Measurements from ENCODE around the gene CDK5RAP1.

DNA sequence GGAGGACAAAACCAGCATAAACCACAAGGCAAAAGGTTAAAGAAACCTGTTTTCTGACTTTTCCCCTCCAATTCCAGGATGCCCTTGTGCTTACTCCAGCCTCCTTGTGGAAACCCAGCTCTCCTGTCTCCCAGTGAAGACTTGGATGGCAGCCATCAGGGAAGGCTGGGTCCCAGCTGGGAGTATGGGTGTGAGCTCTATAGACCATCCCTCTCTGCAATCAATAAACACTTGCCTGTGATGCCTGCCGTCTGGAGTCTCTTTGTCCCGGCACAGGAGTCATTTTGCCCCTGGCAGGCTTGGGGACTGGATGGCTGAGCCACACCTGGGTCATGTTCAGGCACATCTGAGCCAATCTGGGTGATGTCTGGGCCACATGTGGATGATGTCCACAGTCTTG is 91.7 kb downstream of the CDK5RAP1 start:
- TF ChIP-seq GABPA (IDR thresholded peaks at IDR 0.05; ENCODE audit: borderline replicate concordance, insufficient read depth, low read length) (no peak), CREB1 (IDR thresholded peaks at IDR 0.05) (no peak), JUND (IDR thresholded peaks at IDR 0.05; ENCODE audit: low read length) (no peak), SIX5 (IDR thresholded peaks at IDR 0.05; ENCODE audit: low read depth, low read length) (no peak), EZH2 (IDR thresholded peaks at IDR 0.05; ENCODE audit: low read depth, low read length, severe bottlenecking) (no peak), KDM5A (IDR thresholded peaks at IDR 0.05; ENCODE audit: low read length) (no peak), EP300 (IDR thresholded peaks at IDR 0.05; ENCODE audit: borderline replicate concordance in 1 of 2, low read depth in 2 of 2, low read length in 2 of 2) (no peak), TBP (IDR thresholded peaks at IDR 0.05; ENCODE audit: low read depth, low read length) (no peak)
- TF ChIP-seq, protein P1, sequence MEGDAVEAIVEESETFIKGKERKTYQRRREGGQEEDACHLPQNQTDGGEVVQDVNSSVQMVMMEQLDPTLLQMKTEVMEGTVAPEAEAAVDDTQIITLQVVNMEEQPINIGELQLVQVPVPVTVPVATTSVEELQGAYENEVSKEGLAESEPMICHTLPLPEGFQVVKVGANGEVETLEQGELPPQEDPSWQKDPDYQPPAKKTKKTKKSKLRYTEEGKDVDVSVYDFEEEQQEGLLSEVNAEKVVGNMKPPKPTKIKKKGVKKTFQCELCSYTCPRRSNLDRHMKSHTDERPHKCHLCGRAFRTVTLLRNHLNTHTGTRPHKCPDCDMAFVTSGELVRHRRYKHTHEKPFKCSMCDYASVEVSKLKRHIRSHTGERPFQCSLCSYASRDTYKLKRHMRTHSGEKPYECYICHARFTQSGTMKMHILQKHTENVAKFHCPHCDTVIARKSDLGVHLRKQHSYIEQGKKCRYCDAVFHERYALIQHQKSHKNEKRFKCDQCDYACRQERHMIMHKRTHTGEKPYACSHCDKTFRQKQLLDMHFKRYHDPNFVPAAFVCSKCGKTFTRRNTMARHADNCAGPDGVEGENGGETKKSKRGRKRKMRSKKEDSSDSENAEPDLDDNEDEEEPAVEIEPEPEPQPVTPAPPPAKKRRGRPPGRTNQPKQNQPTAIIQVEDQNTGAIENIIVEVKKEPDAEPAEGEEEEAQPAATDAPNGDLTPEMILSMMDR (IDR thresholded peaks at IDR 0.05; ENCODE audit: control extremely low read depth in 1 of 3, insufficient read depth in 1 of 3, low read depth in 1 of 3, low read length in 3 of 3), result no peak
- TF ChIP-seq, protein P2, sequence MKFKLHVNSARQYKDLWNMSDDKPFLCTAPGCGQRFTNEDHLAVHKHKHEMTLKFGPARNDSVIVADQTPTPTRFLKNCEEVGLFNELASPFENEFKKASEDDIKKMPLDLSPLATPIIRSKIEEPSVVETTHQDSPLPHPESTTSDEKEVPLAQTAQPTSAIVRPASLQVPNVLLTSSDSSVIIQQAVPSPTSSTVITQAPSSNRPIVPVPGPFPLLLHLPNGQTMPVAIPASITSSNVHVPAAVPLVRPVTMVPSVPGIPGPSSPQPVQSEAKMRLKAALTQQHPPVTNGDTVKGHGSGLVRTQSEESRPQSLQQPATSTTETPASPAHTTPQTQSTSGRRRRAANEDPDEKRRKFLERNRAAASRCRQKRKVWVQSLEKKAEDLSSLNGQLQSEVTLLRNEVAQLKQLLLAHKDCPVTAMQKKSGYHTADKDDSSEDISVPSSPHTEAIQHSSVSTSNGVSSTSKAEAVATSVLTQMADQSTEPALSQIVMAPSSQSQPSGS (IDR thresholded peaks at IDR 0.05; ENCODE audit: low read length), result no peak
- TF ChIP-seq, protein P3, sequence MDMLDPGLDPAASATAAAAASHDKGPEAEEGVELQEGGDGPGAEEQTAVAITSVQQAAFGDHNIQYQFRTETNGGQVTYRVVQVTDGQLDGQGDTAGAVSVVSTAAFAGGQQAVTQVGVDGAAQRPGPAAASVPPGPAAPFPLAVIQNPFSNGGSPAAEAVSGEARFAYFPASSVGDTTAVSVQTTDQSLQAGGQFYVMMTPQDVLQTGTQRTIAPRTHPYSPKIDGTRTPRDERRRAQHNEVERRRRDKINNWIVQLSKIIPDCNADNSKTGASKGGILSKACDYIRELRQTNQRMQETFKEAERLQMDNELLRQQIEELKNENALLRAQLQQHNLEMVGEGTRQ (IDR thresholded peaks at IDR 0.05; ENCODE audit: low read length), result no peak

Measured in H1 (cell line).